ENCODE results near the gene KCNMB1.

DNA sequence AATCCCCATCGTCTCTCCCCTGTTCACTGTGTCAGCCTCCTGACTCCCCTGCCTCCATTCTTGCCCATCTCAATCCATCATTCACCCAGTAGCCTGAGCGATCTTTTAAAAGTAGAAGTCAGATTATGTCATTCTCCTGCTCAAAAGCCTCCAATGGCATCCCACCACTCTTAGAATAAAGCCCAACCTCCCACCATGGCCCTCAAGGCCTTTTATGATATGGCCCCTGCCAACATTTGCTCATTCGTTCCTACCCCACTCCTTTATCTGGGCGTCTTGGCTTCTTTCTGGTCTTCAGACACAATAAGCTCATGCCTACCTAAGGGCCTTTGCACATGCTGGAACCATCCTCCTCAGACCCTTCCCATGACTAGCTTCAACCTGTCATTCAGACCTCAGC lies 35.5 kb upstream of the KCNMB1 start:
- TF ChIP-seq POLR2AphosphoS5 (IDR thresholded peaks at IDR 0.05) (no peak), SMC3 (conservative IDR thresholded peaks at IDR 0.05; ENCODE audit: poor library complexity) (no peak), EZH2 (IDR thresholded peaks at IDR 0.05; ENCODE audit: borderline replicate concordance, insufficient read depth, low read length, poor library complexity, severe bottlenecking) (no peak), EP300 (conservative IDR thresholded peaks at IDR 0.05; ENCODE audit: poor library complexity, severe bottlenecking) (no peak)
- TF ChIP-seq, protein P1, sequence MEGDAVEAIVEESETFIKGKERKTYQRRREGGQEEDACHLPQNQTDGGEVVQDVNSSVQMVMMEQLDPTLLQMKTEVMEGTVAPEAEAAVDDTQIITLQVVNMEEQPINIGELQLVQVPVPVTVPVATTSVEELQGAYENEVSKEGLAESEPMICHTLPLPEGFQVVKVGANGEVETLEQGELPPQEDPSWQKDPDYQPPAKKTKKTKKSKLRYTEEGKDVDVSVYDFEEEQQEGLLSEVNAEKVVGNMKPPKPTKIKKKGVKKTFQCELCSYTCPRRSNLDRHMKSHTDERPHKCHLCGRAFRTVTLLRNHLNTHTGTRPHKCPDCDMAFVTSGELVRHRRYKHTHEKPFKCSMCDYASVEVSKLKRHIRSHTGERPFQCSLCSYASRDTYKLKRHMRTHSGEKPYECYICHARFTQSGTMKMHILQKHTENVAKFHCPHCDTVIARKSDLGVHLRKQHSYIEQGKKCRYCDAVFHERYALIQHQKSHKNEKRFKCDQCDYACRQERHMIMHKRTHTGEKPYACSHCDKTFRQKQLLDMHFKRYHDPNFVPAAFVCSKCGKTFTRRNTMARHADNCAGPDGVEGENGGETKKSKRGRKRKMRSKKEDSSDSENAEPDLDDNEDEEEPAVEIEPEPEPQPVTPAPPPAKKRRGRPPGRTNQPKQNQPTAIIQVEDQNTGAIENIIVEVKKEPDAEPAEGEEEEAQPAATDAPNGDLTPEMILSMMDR (IDR thresholded peaks at IDR 0.05; ENCODE audit: poor library complexity, severe bottlenecking), result no peak
